Stimulated activated CD8-positive, alpha-beta memory T cell treated with anti-CD3 and anti-CD28 coated beads, Interleukin-4, amount 100 ng/mL, for 24 hours (primary cell): ENCODE data around the gene TAX1BP3.
A peak's percentile ranks its signal among the peaks of the same experiment; 100 is the strongest.

Experiments
- DNase-seq: peaks from one replicate; pipeline ENCODE4 v3.0.0-alpha.2; 2020; ENCODE audit warnings: low read depth

The TAX1BP3 gene

GRCh38 chr17:3688027-3688553 lies 19.7 kb upstream of the TAX1BP3 start:
- DNase-seq: no peak

- DNase-seq: no peak
These were observed 16.8 kb upstream of the TAX1BP3 start for GRCh38 chr17:3685174-3685573.

- peak; percentile 38 for DNase-seq
These were observed 14.7 kb upstream of the TAX1BP3 start for GRCh38 chr17:3683054-3683511.

GRCh38 chr17:3682033-3682432 lies 13.7 kb upstream of the TAX1BP3 start:
- DNase-seq: no peak

GRCh38 chr17:3681565-3681964 lies 13.2 kb upstream of the TAX1BP3 start:
- no peak for DNase-seq

- DNase-seq: no peak
These were observed 12.7 kb upstream of the TAX1BP3 start for GRCh38 chr17:3681057-3681456.

GRCh38 chr17:3679531-3680126 lies 11.3 kb upstream of the TAX1BP3 start:
- DNase-seq: no peak

- DNase-seq: no peak
These were observed 10.6 kb upstream of the TAX1BP3 start for GRCh38 chr17:3678821-3679530.

- DNase-seq: no peak
These were observed 9.9 kb upstream of the TAX1BP3 start for GRCh38 chr17:3678095-3678820.

- no peak for DNase-seq
These were observed 7.5 kb upstream of the TAX1BP3 start for GRCh38 chr17:3675886-3676285.

GRCh38 chr17:3672571-3672970 lies 4.2 kb upstream of the TAX1BP3 start:
- no peak for DNase-seq

GRCh38 chr17:3669548-3669947 lies 1.2 kb upstream of the TAX1BP3 start:
- no peak for DNase-seq

- DNase-seq: no peak
These were observed 638 bp upstream of the TAX1BP3 start for GRCh38 chr17:3669085-3669347.

- no peak for DNase-seq
These were observed 756 bp downstream of the TAX1BP3 start for GRCh38 chr17:3667366-3668278.

- DNase-seq: no peak
These were observed 1.9 kb downstream of the TAX1BP3 start for GRCh38 chr17:3666516-3666915.

GRCh38 chr17:3665834-3666233 lies 2.5 kb downstream of the TAX1BP3 start:
- no peak for DNase-seq

GRCh38 chr17:3663102-3664011 lies 5.0 kb downstream of the TAX1BP3 start:
- DNase-seq: no peak

- no peak for DNase-seq
These were observed 8.0 kb downstream of the TAX1BP3 start for GRCh38 chr17:3660311-3660891.

- no peak for DNase-seq
These were observed 8.8 kb downstream of the TAX1BP3 start for GRCh38 chr17:3659541-3660111.

GRCh38 chr17:3658784-3659449 lies 9.5 kb downstream of the TAX1BP3 start:
- no peak for DNase-seq
